ENCODE data around the gene XIST. TPM values are rescaled to one million over a fixed set of nuclear protein-coding genes. Genes with fewer than 3 reads are reported as not detected.

Gene XIST
- total RNA-seq, 2 experiments from 2014 or later = not detected

GRCh38 chrX:73834219-73834618 lies 18.3 kb downstream of the XIST start:
- H3K27ac Mint-ChIP-seq = no peak overlapping the region
- no peaks in the 10 kb centered on the region for H3K4me1 Mint-ChIP-seq (ENCODE audit: low read depth)
- no peaks in the 10 kb centered on the region for H3K9me3 Mint-ChIP-seq
- no peaks in the 10 kb centered on the region for H3K27me3 Mint-ChIP-seq (ENCODE audit: low read depth)
- no peak overlapping the region for H3K4me3 Mint-ChIP-seq
- CTCF ChIA-PET = no interaction called here
- no peaks in the 10 kb centered on the region for H3K36me3 Mint-ChIP-seq (ENCODE audit: low read depth)
- no peak for DNase-seq
- intact Hi-C loops (cut with micrococcal nuclease) = no loop called here

GRCh38 chrX:73832319-73832718 lies 20.2 kb downstream of the XIST start:
- no peak for DNase-seq
- no peaks in the 10 kb centered on the region for H3K4me1 Mint-ChIP-seq (ENCODE audit: low read depth)
- H3K27ac Mint-ChIP-seq = no peak overlapping the region
- no peaks in the 10 kb centered on the region for H3K9me3 Mint-ChIP-seq
- no peaks in the 10 kb centered on the region for H3K27me3 Mint-ChIP-seq (ENCODE audit: low read depth)
- no peak overlapping the region for H3K4me3 Mint-ChIP-seq
- intact Hi-C loops (cut with micrococcal nuclease) = no loop called here
- CTCF ChIA-PET = interaction anchor here (0.6 kb wide), 1 partner anchor 136 kb away, joined by 3 read pairs; no protein-coding TSS in a partner anchor
- no peaks in the 10 kb centered on the region for H3K36me3 Mint-ChIP-seq (ENCODE audit: low read depth)

GRCh38 chrX:73831500-73831899 lies 21.0 kb downstream of the XIST start:
- Mint-ChIP-seq H3K36me3 (ENCODE audit: low read depth) (no peaks in the 10 kb centered on the region), H3K27me3 (ENCODE audit: low read depth) (no peaks in the 10 kb centered on the region), H3K4me1 (ENCODE audit: low read depth) (no peaks in the 10 kb centered on the region), H3K27ac (no peak overlapping the region), H3K9me3 (no peaks in the 10 kb centered on the region), H3K4me3 (no peak overlapping the region)
- DNase-seq = no peak
- CTCF ChIA-PET = no interaction called here
- intact Hi-C loops (cut with micrococcal nuclease) = no loop called here

GRCh38 chrX:73830489-73831414 lies 21.8 kb downstream of the XIST start:
- H3K27me3 Mint-ChIP-seq (ENCODE audit: low read depth) = no peaks in the 10 kb centered on the region
- CTCF ChIA-PET = no interaction called here
- no peak overlapping the region for H3K4me3 Mint-ChIP-seq
- no peaks in the 10 kb centered on the region for H3K36me3 Mint-ChIP-seq (ENCODE audit: low read depth)
- DNase-seq = no peak
- H3K27ac Mint-ChIP-seq = no peak overlapping the region
- H3K4me1 Mint-ChIP-seq (ENCODE audit: low read depth) = no peaks in the 10 kb centered on the region
- intact Hi-C loops (cut with micrococcal nuclease) = no loop called here
- no peaks in the 10 kb centered on the region for H3K9me3 Mint-ChIP-seq

GRCh38 chrX:73829890-73830466 lies 22.5 kb downstream of the XIST start:
- no peak overlapping the region for H3K4me3 Mint-ChIP-seq
- H3K27me3 Mint-ChIP-seq (ENCODE audit: low read depth) = no peaks in the 10 kb centered on the region
- CTCF ChIA-PET = no interaction called here
- intact Hi-C loops (cut with micrococcal nuclease) = no loop called here
- DNase-seq = no peak
- H3K27ac Mint-ChIP-seq = no peak overlapping the region
- H3K9me3 Mint-ChIP-seq = no peaks in the 10 kb centered on the region
- no peaks in the 10 kb centered on the region for H3K36me3 Mint-ChIP-seq (ENCODE audit: low read depth)
- no peaks in the 10 kb centered on the region for H3K4me1 Mint-ChIP-seq (ENCODE audit: low read depth)

- Mint-ChIP-seq H3K36me3 (ENCODE audit: low read depth) (no peaks in the 10 kb centered on the region), H3K27ac (no peak overlapping the region), H3K4me1 (ENCODE audit: low read depth) (no peaks in the 10 kb centered on the region), H3K9me3 (no peaks in the 10 kb centered on the region), H3K27me3 (ENCODE audit: low read depth) (no peaks in the 10 kb centered on the region), H3K4me3 (no peak overlapping the region)
- intact Hi-C loops (cut with micrococcal nuclease) = no loop called here
- CTCF ChIA-PET = no interaction called here
- DNase-seq = no peak
Measured at GRCh38 chrX:73828080-73828720, 24.3 kb downstream of the XIST start.

- intact Hi-C loops (cut with micrococcal nuclease) = no loop called here
- Mint-ChIP-seq H3K4me3 (no peak overlapping the region), H3K27me3 (ENCODE audit: low read depth) (no peaks in the 10 kb centered on the region), H3K27ac (no peak overlapping the region), H3K36me3 (ENCODE audit: low read depth) (no peaks in the 10 kb centered on the region), H3K9me3 (no peaks in the 10 kb centered on the region), H3K4me1 (ENCODE audit: low read depth) (no peaks in the 10 kb centered on the region)
- CTCF ChIA-PET = no interaction called here
- DNase-seq = no peak
Measured at GRCh38 chrX:73827406-73827805, 25.1 kb downstream of the XIST start.

- no peaks in the 10 kb centered on the region for H3K36me3 Mint-ChIP-seq (ENCODE audit: low read depth)
- no peak for DNase-seq
- H3K4me1 Mint-ChIP-seq (ENCODE audit: low read depth) = no peaks in the 10 kb centered on the region
- H3K9me3 Mint-ChIP-seq = no peaks in the 10 kb centered on the region
- H3K27ac Mint-ChIP-seq = peak overlapping the region; percentile 9
- no peaks in the 10 kb centered on the region for H3K27me3 Mint-ChIP-seq (ENCODE audit: low read depth)
- intact Hi-C loops (cut with micrococcal nuclease) = no loop called here
- CTCF ChIA-PET = no interaction called here
- H3K4me3 Mint-ChIP-seq = no peak overlapping the region
Measured at GRCh38 chrX:73826996-73827395, 25.5 kb downstream of the XIST start.

GRCh38 chrX:73825569-73825968 lies 26.9 kb downstream of the XIST start:
- no peaks in the 10 kb centered on the region for H3K4me1 Mint-ChIP-seq (ENCODE audit: low read depth)
- H3K36me3 Mint-ChIP-seq (ENCODE audit: low read depth) = no peaks in the 10 kb centered on the region
- DNase-seq = no peak
- intact Hi-C loops (cut with micrococcal nuclease) = no loop called here
- no peak overlapping the region for H3K4me3 Mint-ChIP-seq
- CTCF ChIA-PET = no interaction called here
- no peaks in the 10 kb centered on the region for H3K9me3 Mint-ChIP-seq
- H3K27me3 Mint-ChIP-seq (ENCODE audit: low read depth) = no peaks in the 10 kb centered on the region
- H3K27ac Mint-ChIP-seq = no peak overlapping the region

GRCh38 chrX:73823473-73824004 lies 29.0 kb downstream of the XIST start:
- Mint-ChIP-seq H3K4me3 (no peak overlapping the region), H3K27me3 (ENCODE audit: low read depth) (no peaks in the 10 kb centered on the region), H3K36me3 (ENCODE audit: low read depth) (no peaks in the 10 kb centered on the region), H3K9me3 (no peaks in the 10 kb centered on the region), H3K27ac (no peak overlapping the region), H3K4me1 (ENCODE audit: low read depth) (no peaks in the 10 kb centered on the region)
- no peak for DNase-seq
- intact Hi-C loops (cut with micrococcal nuclease) = no loop called here
- CTCF ChIA-PET = no interaction called here

GRCh38 chrX:73822775-73823174 lies 29.7 kb downstream of the XIST start:
- no peak for DNase-seq
- Mint-ChIP-seq H3K36me3 (ENCODE audit: low read depth) (no peaks in the 10 kb centered on the region), H3K9me3 (no peaks in the 10 kb centered on the region), H3K27me3 (ENCODE audit: low read depth) (no peaks in the 10 kb centered on the region), H3K27ac (no peak overlapping the region), H3K4me1 (ENCODE audit: low read depth) (no peaks in the 10 kb centered on the region), H3K4me3 (no peak overlapping the region)
- CTCF ChIA-PET = no interaction called here
- intact Hi-C loops (cut with micrococcal nuclease) = no loop called here

- intact Hi-C loops (cut with micrococcal nuclease) = no loop called here
- CTCF ChIA-PET = no interaction called here
- no peak for DNase-seq
Measured at GRCh38 chrX:73821921-73822559, 30.5 kb downstream of the XIST start.

More at GRCh38 chrX:73821921-73822559, 30.5 kb downstream of the XIST start:
- no peaks in the 10 kb centered on the region for H3K36me3 Mint-ChIP-seq (ENCODE audit: low read depth)
- no peaks in the 10 kb centered on the region for H3K4me1 Mint-ChIP-seq (ENCODE audit: low read depth)
- H3K27ac Mint-ChIP-seq = no peak overlapping the region
- H3K27me3 Mint-ChIP-seq (ENCODE audit: low read depth) = no peaks in the 10 kb centered on the region
- H3K4me3 Mint-ChIP-seq = no peak overlapping the region
- H3K9me3 Mint-ChIP-seq = no peaks in the 10 kb centered on the region

Measured in activated naive CD4-positive, alpha-beta T cell treated with anti-CD3 and anti-CD28 coated beads for 36 hours (primary cell).